ENCODE results near the gene ANKRD63.

Gene ANKRD63

DNA sequence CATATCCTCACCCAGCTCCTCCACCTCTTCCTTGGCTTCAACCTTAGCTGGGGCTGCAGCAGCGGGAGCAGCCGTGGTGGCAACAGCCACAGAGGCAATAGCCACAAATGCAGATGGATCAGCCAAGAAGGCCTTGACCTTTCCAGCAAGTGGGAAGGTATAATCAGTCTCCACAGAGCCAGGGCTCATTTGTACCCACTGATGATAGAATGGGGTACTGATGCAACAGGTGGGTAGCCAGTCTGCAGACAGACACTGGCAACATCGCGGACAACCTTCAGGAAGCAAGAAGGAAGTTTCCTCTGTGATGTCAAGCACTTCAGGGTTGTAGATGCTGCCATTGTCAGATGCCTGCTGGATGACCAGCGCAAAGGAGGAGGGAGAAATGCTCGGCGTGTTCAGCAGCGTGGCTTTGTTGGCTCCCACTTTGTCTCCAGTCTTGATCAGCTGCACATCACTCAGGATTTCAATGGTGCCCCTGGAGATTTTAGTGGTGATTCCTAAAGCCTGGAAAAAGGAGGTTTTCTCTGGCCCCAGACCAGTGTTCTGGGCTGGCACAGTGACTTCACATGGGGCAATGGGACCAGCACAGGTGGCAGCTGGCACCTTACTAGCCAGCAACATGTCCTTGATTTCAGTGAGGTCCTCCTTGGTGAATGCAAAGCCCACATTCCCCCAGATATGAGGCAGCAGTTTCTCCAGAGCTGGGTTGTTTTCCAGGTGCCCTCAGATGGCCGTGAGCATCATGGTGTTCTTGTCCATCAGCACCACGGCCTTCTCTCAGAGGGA, 29.7 kb upstream of the ANKRD63 start:
- DNase-seq, result no peak

DNA sequence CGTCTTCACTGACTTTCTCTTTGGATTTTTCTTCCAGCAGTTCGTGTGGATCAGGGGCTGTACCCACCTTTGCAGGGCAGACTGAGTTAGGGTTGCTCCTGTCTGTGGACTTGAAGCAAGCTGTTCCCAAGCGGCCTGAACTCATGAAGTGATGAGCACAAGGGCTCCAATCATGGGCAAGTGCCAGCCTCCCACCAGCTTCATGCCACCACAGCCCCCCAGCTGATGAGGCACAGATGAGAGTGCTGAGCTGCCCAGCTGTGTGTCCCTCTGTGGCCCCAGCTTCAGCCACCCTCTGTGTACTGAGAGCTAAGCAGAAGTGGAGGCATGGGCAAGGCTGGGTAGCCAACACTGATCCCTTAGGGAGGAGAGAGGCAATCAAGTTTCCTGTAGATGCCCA, 28.1 kb upstream of the ANKRD63 start:
- DNase-seq, result no peak

DNA sequence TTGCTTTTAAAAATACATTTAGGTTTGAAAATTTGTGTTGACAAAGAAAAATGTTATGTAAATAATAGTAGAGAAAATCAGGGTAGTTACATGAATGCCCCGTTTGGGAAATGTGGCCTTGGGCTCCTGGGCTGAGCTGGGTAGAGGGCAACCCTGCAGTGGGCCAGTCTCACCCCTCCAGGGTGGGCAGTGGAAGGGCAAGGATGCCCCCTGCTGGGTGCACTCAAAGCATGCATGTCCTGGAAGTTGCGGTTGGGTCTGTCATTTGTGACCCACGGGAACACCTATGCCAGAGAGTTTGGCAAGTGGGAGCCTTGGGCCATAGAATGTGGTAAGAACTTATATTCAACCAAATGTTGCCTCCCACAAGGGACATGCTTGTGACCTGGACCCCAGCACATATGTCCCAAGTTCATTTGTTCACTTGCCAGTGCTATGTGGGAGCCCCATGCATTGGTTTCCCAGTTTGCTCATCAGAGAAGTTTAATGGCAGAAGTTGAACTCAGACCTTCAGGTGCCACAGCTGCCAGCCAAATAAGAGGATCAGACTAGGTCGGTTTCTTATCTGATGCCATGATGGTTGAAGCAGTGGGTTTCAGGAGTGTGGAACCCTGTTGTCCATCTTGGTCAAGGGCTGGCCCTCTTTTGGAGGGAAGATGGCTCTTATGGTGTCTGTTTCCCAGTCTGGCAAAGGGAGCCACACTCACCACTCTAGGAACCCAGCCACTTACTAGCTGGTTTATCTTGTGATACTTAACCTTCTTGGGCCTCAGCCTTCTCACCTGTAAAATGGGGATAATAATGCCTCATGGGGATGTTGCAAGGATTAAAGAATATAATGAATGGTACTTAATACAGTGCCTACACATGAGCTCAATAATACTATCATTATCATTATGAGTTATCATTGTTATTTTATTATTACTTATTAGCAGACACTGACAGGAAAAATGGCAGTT, 27.4 kb upstream of the ANKRD63 start:
- no peak for DNase-seq

DNA sequence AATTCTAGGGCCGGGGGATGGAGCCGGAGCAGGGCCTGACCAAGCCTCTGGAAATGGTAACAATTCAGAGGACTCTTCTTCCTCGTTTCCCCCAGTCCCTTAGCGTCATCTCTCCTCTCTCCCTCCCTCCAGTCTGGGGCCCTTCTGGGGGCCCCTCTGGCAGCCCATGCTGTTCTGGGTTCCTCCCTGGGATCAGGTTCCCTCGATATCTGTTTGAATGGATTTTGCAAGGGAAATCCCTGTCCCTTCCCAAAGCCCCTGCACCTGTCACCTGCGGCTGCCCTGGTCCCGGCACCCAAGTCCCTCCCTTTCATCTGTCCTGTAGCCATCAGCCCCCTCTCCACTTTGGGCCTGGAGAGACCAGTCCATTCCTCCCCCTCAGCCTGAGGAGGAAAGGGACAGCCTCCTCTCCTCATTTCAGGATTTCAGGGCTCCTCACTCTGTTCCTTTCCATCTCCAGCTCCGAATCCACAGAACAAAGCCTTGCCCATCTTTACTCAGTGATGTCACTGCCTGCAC, 26.5 kb upstream of the ANKRD63 start:
- DNase-seq, result no peak

DNA sequence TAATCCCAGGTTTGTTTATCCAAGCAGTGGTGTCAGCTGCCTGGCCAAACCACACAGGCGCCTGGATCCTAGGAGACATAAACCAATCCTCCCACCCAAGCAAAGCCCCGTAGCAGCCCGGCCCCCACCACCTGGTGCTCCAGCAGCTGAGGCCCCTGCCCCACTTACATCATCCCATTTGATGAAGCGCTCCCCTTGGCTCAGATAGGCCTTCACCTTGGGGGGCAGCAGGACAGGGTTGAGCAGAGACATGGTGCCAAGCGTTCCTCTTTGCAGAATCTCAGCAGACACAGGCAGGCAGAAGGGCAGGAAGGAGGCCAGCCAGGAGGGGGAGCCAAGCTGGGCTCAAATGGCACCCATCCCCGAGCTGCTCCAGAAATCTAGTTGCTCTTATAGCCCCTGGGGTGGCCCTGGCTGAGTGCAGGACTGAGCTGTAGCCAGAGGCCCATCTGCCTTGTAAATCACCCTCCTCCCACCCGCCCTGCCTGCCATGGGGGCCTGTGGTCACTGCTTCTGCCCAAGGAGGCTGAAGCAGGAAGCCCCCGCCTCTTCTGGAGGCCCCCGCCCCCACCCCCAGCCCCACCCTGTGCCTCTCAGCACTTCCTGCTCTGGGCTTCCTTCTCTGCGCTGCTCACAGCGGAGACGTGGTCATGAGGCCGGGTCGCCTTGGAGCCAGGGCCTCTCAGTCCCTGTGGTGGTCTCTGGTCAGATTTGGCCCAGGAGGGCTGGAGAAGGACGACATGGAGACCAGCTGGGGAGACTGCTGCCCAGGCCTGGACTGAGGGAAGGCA, 24.8 kb upstream of the ANKRD63 start, which contains the start of gene PLCB2:
Gene PLCB2, minus strand, starts transcription at position 515 of the 791 bp plus-strand sequence. Its CDS starts 263 bp downstream, at position 252.
- DNase-seq, result peak; percentile 52

DNA sequence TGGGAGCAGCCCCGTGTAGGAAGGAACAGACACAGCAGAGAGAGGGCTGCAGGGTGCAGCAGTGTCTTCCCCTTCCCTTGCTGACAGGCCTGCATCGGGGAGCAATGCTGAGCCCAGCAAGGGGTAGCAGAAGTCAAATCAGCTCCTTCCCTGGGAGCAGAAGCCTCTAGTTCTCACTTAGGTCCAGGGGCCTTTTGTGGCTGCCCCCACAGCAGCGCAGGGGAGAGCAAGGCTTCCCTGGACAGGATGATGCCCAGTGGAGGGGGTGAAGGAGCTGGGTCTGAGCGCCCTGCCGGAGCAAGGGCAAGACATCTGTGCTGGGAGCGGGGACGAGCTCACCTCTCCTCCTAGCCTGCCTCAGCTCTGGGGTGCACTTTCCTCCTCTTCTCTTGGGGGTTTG, 24.0 kb upstream of the ANKRD63 start:
- no peak for DNase-seq

DNA sequence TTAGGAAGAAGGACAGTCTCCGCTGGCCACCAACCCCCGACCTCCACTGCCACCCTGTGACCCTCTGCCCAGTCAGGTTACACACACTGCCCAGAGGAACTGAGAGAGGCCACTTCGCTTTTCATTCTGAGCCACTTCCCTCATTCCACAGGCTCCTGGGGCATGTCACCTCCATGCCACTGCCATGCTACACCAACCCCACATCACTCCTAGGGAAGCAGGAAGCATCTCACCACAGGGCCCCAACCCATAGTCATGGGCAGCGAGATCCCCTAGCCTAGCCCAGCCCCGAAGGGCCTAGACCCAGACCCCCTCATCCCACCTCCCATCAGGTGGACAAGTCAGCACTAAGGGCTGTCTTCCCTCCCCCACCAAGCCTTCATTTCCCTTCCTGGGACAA, 23.5 kb upstream of the ANKRD63 start:
- no peak for DNase-seq

DNA sequence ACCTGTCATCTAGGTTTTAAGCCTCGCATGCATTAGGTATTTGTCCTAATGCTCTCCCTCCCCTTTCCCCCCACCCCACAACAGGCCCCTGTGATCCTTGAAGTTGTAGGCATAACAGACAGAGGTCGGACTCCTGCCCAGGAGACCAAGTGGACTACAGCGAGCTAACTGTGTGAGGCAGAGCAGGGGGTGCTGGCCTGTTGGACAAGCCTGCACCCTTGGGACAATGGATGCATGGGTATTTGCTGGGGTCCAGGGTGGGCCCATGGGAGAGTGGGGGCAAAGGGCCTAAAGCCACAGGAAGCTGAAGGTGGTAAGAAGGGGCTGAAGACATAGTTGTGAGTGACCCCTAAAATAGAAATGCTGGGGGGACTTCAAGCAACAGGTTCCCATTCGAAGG, 22.4 kb upstream of the ANKRD63 start:
- no peak for DNase-seq

DNA sequence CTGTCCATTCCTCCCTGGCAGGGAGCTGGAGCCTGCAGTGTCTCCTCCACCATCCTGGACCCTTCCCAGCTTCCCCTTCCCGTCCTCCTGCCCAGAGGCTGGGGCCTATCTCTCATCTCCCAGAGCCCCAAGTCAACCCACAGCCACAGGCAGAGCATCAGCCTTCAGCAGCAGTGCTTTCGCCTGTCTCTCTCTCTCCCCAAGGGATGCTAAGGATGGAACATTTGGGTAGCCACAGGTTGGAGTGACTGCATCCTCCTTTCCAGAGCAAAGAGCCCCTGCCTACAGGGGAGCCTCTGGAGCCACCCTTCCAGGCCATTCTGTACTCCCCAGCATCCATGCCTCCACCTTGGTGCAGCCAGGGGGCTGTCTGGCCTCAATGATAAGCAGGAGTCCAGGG, 20.7 kb upstream of the ANKRD63 start:
- DNase-seq, result no peak

DNA sequence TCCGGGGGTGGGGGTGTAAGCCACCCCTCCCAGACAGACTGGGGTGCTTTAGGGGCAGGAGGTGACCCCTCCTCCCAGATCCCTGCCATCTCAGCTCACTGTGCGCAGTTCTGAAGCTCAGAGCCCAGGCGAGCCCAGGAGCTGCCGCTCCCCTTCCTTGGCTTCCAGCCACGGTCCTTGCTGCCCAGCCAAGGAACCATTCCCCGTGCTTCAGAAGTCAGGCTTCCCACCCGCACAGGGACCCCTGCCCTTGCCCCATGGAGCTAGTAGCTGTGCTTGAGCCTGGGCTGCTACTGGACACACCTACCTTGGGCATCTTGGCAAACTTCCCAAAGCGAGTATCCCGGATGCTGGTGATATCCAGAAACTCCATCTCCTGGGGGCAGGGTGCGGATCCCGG, 20.1 kb upstream of the ANKRD63 start:
- DNase-seq, result no peak

DNA sequence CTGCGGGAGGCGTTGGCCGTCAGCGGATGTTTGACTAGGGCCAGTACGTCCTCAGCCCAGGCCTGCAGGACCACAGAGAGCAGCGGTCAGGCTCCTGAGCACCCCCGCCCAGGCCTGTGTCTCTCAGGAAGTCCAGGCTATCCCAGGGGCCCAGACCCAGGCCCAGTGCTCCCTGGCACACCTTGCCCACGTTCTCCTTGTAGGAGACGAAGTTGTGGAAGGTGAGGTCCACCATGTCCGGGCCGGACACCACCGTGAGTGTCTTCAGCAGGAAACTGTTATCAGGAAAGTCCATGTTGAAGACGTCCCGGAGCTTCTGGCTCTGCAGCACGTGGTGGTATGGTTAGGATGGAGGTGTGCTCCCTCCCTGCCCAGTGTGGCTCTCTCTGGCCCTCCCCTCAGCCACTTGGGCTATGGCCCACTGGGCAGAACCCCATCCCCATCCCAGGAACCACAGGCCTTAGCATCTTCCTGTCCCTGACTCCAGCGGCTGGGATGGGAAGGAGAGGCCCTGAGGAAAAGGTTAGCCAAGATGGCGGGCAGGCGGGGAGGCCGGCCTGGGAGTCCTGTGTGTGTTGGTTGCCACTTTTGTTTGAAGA, 19.5 kb upstream of the ANKRD63 start:
- DNase-seq, result no peak

DNA sequence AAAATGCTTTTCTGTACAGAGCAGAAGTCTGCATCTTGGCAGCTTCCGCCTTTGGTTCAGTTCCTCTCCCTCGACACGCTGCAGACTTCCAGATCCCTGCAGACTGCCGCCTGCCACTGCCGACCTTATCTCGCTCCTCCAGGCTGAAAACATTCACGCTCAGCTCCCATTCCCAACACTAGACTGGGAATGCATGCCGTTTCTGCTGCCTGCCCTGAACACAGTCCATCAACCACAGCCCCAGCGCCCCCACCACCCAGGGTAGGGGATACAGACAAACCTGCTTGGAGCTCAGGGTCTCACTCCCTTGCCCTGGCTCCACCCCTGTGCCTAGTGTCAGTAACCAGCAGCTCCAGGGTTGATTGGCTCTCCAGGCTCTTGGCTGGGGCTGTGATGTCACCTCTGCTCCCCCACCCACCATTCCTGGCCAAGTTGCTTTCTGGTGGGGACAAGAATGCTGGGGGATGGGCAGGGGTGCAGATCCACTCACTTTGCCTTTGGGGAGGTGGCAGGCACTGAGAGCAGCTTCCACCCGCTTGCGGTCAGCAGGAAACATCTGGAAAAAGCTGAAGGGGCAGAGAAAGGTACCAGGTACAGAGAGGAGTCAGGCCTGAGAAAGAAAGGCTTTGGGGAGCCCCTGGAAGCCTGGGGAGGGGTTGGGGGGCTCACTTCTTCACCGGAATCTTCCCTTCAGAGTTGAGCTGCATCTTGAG, 18.8 kb upstream of the ANKRD63 start:
- no peak for DNase-seq

DNA sequence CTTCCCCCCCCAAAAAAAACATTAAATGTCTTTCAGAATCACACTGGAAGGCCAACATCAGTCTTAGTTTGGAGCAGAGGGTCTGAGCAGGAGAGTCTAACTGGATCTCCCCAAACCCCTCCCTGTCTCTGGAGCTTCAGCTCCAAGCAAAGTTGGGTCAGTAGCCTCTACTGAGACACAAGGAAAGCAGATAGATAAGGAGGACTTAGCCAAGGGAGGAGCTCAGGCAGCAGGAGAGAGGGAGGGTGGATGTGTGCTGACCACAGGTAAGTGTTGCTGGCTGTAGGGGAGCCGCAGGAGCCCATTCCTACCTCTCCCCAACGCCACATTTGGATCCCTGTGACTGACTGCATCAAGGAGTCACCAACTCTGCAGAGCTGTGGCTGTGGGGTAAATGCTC, 17.9 kb upstream of the ANKRD63 start:
- DNase-seq, result no peak

DNA sequence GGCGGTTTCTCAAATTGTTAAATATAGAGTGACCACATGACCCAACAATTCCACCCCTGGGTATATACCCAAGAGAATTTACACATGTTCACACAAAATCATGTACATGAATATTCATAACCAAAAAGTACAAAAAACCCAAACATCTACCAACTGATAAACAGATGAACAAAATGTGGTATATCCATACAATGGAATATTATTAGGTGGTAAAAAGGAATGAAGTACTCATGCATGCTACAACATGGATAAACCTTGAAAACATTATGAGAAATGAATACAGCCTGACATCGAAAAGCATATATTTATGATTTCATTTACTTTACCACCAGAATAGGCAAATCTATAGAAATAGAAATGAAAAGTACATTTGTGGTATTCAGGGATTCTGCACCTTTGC, 17.5 kb upstream of the ANKRD63 start:
- DNase-seq, result no peak

DNA sequence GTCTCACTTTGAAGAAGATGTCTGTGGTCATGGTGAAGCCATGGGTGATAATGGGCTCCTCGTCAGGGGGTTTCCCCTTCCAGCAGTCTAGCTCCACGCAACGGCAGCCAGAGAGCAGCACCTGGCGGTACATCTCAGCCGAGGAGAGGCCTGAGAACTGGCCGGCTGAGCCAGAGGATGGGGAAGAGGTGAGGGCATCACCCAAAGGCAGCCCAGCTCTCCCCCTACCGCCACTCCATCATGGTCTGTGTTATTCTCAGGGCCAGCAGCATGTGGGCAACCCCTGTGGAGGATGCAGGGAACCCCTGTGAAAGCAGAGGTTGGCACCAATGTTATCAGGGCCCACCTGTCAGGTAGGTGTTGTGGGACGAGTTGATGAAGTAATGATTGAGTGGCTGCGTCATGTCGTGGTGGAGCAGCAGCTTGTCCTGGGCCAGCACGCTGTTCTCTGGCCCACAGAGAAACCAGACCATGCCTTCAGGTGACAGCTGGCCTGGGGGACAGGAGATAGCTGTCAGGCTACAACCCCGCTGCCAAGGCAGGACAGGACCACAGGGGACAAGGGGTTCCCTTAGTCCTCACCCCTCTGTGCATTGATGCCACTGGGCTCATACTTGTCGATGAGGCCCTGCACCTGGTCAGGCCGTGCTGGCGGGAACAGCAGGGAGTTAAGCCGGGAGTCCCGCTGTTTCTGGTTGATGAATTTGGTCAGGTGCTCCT, 15.5 kb upstream of the ANKRD63 start:
- no peak for DNase-seq

DNA sequence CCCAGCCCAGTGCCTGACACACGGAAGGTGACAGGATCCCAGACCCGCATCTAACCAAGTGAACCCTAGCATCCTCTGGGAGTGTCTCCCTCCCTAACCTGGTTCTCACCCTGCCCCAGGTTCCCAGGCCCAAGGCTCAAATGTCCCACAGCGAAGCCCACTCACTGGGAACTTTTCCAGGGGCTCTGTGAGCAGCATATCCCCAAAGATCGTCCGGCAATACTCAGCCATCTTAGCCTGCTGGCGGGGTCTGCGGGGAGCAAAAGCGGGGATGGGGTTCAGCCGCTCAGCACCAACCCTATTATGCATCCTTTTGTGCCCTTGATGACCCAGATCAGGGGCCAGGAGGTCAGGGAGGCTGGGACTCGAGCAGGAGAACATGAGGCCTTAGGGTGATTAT, 14.5 kb upstream of the ANKRD63 start:
- DNase-seq, result no peak

DNA sequence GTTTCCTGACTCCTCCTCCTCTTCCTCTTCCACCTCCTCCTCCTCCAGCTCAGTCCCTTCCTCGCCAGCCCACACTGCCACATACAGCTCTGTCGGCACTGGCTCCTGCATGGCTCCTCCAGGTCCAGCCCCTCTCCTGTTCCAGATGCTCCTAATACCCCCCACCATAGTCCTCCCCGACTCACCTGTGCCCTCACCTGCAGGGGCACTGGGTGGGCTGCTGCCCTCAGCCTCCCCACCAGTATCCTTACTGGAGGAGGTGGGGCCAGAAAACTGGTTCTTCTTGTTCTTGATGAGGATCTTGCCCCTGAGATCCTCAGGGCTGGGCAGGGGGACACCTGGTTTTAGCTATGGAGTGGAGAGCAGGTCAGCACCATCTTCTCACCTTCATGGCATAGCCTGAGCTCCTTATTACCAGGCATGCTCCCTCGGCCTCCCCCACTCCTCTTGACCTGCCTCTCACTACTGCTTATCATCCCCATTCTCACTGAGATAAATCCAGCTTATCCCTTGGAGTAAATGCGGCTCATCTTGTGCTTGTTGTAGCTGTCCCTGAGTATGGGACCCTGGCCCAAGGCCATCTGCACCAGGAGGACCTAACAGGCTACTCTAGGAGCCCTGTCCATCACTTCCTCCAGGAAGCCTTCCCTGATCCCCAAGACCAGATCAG, 13.8 kb upstream of the ANKRD63 start:
- DNase-seq, result no peak

DNA sequence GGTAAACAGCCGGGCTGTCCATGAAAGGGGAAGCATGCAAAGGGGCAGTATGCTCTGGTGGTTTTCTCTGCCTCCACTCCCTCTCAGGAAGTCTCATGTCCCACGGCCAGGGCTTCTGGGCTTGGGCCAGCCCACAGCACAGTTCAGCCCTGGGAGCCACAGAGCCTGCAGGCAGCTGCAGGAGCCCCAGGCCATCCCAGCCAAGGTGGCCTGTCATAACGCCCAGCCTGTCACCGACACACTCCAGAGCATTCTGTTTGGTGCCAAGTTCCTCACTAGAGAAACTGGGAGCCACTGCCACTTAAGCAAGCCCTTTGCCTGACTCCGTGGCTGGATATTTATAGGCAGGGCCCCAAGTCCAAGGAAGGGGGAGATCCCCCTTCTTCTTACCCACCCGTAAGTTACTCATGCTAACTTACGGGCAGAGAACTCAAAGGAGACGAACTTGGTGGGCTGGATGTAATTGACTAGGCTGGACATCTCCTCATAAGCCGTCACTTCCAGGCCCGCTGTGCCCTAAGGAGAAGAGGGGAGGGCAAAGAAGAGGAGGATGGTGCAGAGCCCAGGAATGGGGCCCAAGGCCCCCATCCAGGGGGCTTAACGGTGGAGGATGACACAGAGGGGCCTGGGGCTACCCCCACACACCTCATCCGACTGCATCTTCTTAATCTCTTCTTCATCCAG, 13.2 kb upstream of the ANKRD63 start:
- peak; percentile 34 for DNase-seq

DNA sequence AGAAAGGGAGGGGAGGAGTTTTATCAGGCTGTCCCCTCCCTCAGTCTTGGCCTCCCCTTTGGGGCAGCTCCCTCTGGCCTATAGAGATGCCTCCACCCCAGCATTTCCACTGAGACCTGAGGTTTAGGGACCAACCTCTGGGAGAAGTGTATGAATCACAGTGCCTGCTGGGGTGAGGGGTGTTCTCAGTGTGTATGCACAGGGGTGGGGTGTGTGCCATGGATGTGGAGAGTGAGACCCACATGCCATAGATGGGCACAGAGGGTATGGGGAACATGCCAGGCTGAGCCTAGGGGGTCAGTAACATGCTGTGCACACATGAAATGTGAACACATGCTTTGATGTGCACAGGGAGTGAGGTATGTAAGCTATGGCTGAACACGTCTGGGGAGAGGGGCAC, 12.4 kb upstream of the ANKRD63 start:
- DNase-seq, result no peak

Measured in RPMI8226 (cell line).